ENCODE measurements around the gene SEMA4C.
"Not testable (repeated sequence)": the region's sequence is repeated elsewhere in the genome, so short reads cannot be mapped to it uniquely, and the experiment has no call there.

The SEMA4C gene

GRCh38 chr2:96890726-96891385 is 21.0 kb upstream of the SEMA4C start:
- H3K27ac Mint-ChIP-seq = peak overlapping the region; percentile 3
- no peaks in the 10 kb centered on the region for H3K27me3 Mint-ChIP-seq
- no peak overlapping the region for H3K4me3 Mint-ChIP-seq

GRCh38 chr2:96890252-96890651 is 20.4 kb upstream of the SEMA4C start:
- DNase-seq = no peak
- peaks cover 48% of the 10 kb centered on the region for H3K4me1 Mint-ChIP-seq (ENCODE audit: low read depth)
- no peaks in the 10 kb centered on the region for H3K36me3 Mint-ChIP-seq (ENCODE audit: low read depth)
- H3K27ac Mint-ChIP-seq = no peak overlapping the region
- no peak overlapping the region for H3K4me3 Mint-ChIP-seq
- H3K27me3 Mint-ChIP-seq = no peaks in the 10 kb centered on the region
- H3K9me3 Mint-ChIP-seq = no peaks in the 10 kb centered on the region

More at GRCh38 chr2:96890726-96891385, 21.0 kb upstream of the SEMA4C start:
- H3K4me1 Mint-ChIP-seq (ENCODE audit: low read depth) = peaks cover 54% of the 10 kb centered on the region
- DNase-seq = no peak
- H3K9me3 Mint-ChIP-seq = no peaks in the 10 kb centered on the region
- H3K36me3 Mint-ChIP-seq (ENCODE audit: low read depth) = no peaks in the 10 kb centered on the region

GRCh38 chr2:96889502-96889901 is 19.6 kb upstream of the SEMA4C start:
- not testable (repeated sequence) for H3K36me3 Mint-ChIP-seq (ENCODE audit: low read depth); H3K9me3 Mint-ChIP-seq; DNase-seq; H3K27ac Mint-ChIP-seq; H3K4me3 Mint-ChIP-seq; H3K27me3 Mint-ChIP-seq
- H3K4me1 Mint-ChIP-seq (ENCODE audit: low read depth) = peaks cover 43% of the 10 kb centered on the region

- Mint-ChIP-seq H3K27ac (no peak overlapping the region), H3K4me3 (no peak overlapping the region)
These were observed 18.5 kb upstream of the SEMA4C start for GRCh38 chr2:96888072-96889011.

DNA sequence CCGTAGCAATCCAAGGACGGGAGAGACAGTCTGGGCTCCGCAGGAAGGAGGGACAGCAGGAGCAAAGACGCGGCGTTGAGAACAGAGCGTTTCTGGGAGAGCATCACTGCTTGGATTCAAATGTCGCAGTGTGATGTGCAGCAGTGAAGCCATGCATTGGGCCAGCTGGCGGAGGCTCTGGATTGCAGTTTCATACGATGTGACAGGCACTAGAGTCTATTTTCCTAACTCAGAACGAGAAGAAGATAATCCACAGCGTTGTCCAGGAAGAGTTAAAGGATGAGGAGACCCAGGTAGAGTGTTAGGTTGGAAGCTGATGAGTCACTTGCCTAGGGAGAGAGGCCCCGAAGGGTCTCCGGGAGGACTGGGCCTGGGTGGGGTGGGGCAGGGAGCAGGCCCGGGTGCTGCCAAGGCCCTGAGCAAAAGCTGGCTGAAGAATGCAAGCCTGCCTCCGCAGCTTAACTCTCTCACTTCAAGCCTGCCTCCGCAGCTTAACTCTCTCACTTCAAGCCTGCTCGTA is 17.7 kb upstream of the SEMA4C start:
- Mint-ChIP-seq H3K4me3 (no peak overlapping the region), H3K4me1 (ENCODE audit: low read depth) (peaks cover 33% of the 10 kb centered on the region), H3K36me3 (ENCODE audit: low read depth) (no peaks in the 10 kb centered on the region), H3K9me3 (no peaks in the 10 kb centered on the region), H3K27ac (no peak overlapping the region), H3K27me3 (no peaks in the 10 kb centered on the region)
- no peak for DNase-seq

More at GRCh38 chr2:96888072-96889011, 18.5 kb upstream of the SEMA4C start:
- Mint-ChIP-seq H3K36me3 (ENCODE audit: low read depth) (no peaks in the 10 kb centered on the region), H3K4me1 (ENCODE audit: low read depth) (peaks cover 41% of the 10 kb centered on the region), H3K27me3 (no peaks in the 10 kb centered on the region), H3K9me3 (no peaks in the 10 kb centered on the region)
- no peak for DNase-seq

DNA sequence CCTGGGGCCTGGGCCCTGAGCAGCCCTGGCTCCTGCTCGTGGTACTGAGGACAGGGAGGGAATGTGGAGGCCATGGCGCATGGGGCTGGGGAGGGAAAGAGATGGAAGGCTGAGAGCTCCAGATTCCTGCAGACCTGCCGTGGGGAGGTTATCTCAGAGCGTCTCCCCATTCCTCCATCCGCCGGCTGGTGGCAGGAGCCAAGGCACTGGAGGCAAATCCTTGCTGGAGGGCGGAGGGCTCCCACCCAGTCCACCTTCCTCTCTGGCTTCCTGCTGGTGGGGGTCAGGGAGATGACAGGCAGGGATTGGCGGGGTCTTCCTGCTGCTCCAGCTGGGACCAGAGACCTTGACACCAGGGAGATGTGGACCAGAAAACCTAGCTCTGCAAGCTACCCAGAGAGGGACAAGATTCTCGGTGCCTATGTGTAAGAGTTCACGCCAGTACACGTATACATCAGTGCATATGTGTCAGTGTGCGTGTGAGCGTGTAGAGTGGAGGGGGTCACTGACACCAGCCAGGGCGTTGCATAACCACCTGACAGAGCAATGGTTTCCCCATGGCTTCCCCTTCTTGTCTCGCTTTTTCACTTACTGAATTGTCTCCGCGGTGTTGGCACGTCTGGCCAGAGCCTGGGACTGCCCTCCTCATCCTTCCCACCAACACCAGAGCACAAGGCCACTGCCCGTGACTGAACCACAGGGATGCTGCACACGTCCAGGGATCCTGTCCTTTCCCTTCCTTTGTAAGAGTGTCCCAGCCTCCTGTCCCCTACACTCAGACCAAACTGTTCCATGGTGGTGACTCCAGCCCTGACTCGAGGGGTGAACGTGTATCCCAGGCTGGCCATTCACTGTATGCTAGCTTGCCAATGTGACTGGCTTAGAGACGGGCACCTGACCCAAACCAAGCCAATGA is 15.8 kb upstream of the SEMA4C start:
- Mint-ChIP-seq H3K27ac (no peak overlapping the region), H3K36me3 (ENCODE audit: low read depth) (no peaks in the 10 kb centered on the region), H3K9me3 (no peaks in the 10 kb centered on the region), H3K4me3 (no peak overlapping the region), H3K4me1 (ENCODE audit: low read depth) (peaks cover 15% of the 10 kb centered on the region), H3K27me3 (no peaks in the 10 kb centered on the region)
- no peak for DNase-seq

- Mint-ChIP-seq H3K9me3 (no peaks in the 10 kb centered on the region), H3K4me1 (ENCODE audit: low read depth) (peaks cover 10% of the 10 kb centered on the region), H3K36me3 (ENCODE audit: low read depth) (no peaks in the 10 kb centered on the region), H3K4me3 (no peak overlapping the region), H3K27ac (no peak overlapping the region), H3K27me3 (no peaks in the 10 kb centered on the region)
- no peak for DNase-seq
These were observed 14.6 kb upstream of the SEMA4C start for GRCh38 chr2:96884299-96885094.

DNA sequence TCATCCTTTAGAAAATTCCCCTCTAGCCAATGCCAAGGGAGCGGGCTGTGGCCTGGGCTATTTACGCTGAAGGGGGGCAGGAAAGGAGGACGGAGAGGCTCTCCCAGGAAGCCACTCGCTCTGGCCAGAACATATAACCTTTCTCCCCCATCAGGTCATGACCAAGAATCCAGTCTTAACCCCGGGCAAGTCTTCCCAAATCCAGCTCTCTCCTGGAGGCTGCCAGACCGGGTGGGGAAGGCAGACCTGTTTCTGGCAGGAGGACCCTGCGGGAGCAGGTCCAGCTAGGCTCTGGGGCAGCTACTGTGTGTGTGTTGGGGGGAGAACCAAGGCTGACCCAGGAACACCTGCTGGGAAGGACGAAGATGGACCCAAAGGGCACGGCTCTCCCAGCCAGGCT is 13.4 kb upstream of the SEMA4C start:
- no peaks in the 10 kb centered on the region for H3K9me3 Mint-ChIP-seq
- no peak overlapping the region for H3K27ac Mint-ChIP-seq
- DNase-seq = no peak
- H3K36me3 Mint-ChIP-seq (ENCODE audit: low read depth) = no peaks in the 10 kb centered on the region
- H3K4me1 Mint-ChIP-seq (ENCODE audit: low read depth) = peaks cover 7% of the 10 kb centered on the region
- no peak overlapping the region for H3K4me3 Mint-ChIP-seq
- no peaks in the 10 kb centered on the region for H3K27me3 Mint-ChIP-seq

- H3K27ac Mint-ChIP-seq = no peak overlapping the region
- no peak overlapping the region for H3K4me3 Mint-ChIP-seq
- no peak for DNase-seq
- H3K27me3 Mint-ChIP-seq = no peaks in the 10 kb centered on the region
- H3K9me3 Mint-ChIP-seq = no peaks in the 10 kb centered on the region
- peaks cover 4% of the 10 kb centered on the region for H3K4me1 Mint-ChIP-seq (ENCODE audit: low read depth)
- no peaks in the 10 kb centered on the region for H3K36me3 Mint-ChIP-seq (ENCODE audit: low read depth)
These were observed 13.0 kb upstream of the SEMA4C start for GRCh38 chr2:96882906-96883305.

GRCh38 chr2:96882230-96882629 is 12.3 kb upstream of the SEMA4C start:
- Mint-ChIP-seq H3K36me3 (ENCODE audit: low read depth) (no peaks in the 10 kb centered on the region), H3K27me3 (no peaks in the 10 kb centered on the region), H3K27ac (no peak overlapping the region), H3K9me3 (no peaks in the 10 kb centered on the region), H3K4me3 (no peak overlapping the region), H3K4me1 (ENCODE audit: low read depth) (peaks cover 1% of the 10 kb centered on the region)
- no peak for DNase-seq

GRCh38 chr2:96881349-96882195 is 11.7 kb upstream of the SEMA4C start:
- no peak for DNase-seq
- no peaks in the 10 kb centered on the region for H3K9me3 Mint-ChIP-seq
- H3K27ac Mint-ChIP-seq = no peak overlapping the region
- H3K4me1 Mint-ChIP-seq (ENCODE audit: low read depth) = peaks cover 3% of the 10 kb centered on the region
- H3K4me3 Mint-ChIP-seq = no peak overlapping the region
- H3K36me3 Mint-ChIP-seq (ENCODE audit: low read depth) = no peaks in the 10 kb centered on the region
- H3K27me3 Mint-ChIP-seq = no peaks in the 10 kb centered on the region

- no peaks in the 10 kb centered on the region for H3K27me3 Mint-ChIP-seq
- no peaks in the 10 kb centered on the region for H3K9me3 Mint-ChIP-seq
These were observed 11.0 kb upstream of the SEMA4C start for GRCh38 chr2:96880891-96881273.

DNA sequence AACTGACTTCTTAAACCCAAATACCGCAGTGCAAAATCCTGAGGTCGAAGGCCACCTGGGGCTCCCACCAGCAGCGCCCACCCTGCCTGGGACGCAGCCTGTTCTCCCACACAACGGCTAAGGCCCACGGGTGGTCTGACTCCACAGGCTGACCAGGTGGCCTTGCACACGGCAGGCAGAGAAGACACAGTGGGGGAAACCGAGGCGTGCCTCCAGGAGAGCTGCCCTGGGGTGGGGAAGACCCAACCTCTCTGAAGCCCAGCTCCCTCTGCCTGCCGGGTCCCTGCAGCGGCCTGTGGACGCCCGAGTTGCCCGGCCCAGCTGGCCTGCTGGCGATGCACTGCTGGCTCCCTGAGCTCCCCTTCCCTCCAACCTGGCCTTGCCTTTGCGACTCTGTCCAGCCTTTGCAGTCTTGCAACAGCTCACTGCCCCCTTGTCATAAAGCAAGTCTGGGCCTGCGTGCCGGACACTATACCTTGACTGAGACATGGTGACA is 9.7 kb upstream of the SEMA4C start:
- H3K4me3 Mint-ChIP-seq = no peak overlapping the region
- no peaks in the 10 kb centered on the region for H3K9me3 Mint-ChIP-seq
- no peak overlapping the region for H3K27ac Mint-ChIP-seq
- no peaks in the 10 kb centered on the region for H3K27me3 Mint-ChIP-seq
- H3K4me1 Mint-ChIP-seq (ENCODE audit: low read depth) = peaks cover 11% of the 10 kb centered on the region
- no peak for DNase-seq
- no peaks in the 10 kb centered on the region for H3K36me3 Mint-ChIP-seq (ENCODE audit: low read depth)

More at GRCh38 chr2:96880891-96881273, 11.0 kb upstream of the SEMA4C start:
- peaks cover 6% of the 10 kb centered on the region for H3K4me1 Mint-ChIP-seq (ENCODE audit: low read depth)
- DNase-seq = no peak
- H3K36me3 Mint-ChIP-seq (ENCODE audit: low read depth) = no peaks in the 10 kb centered on the region
- no peak overlapping the region for H3K4me3 Mint-ChIP-seq
- no peak overlapping the region for H3K27ac Mint-ChIP-seq

Data from activated T-cell treated with anti-CD3 and anti-CD28 coated beads, Interleukin-2, amount 50 U/mL, for 24 hours (primary cell).